Muscle of back (tissue), 11 donors: ENCODE data around the gene FPR1. TPM values are rescaled to one million over a fixed set of nuclear protein-coding genes. Genes with fewer than 3 reads are reported as not detected.
"Not testable (repeated sequence)": the region's sequence is repeated elsewhere in the genome, so short reads cannot be mapped to it uniquely, and the experiment has no call there.

Source experiments
- DNase-seq, 3 donors: peaks; one replicate each; pipeline versions ENCODE4 v3.0.0 to v3.0.0-alpha.2; 2013
- polyA plus RNA-seq, 10 donors: library from polyadenylated mRNA; unstranded; fragments of 120-200 nt; gene quantifications; one replicate each; pipeline ENCODE4 v1.2.1, GENCODE V29; 2013; ENCODE audit not compliant: insufficient read length in 10 of 10

Gene FPR1
- polyA plus RNA-seq, 10 donors = 0.88 to 2.6 (median 1.7) TPM

GRCh38 chr19:51738523-51738922 is 13.2 kb downstream of the FPR1 start:
- not testable (repeated sequence) for DNase-seq

- no peak for DNase-seq
Observed at GRCh38 chr19:51737924-51738323, 13.8 kb downstream of the FPR1 start.

- DNase-seq = no peak
Observed at GRCh38 chr19:51737389-51737788, 14.3 kb downstream of the FPR1 start.

GRCh38 chr19:51735759-51736449 is 15.8 kb downstream of the FPR1 start:
- DNase-seq = peak in 2 of 3 donors; percentile 38 to 59

- no peak for DNase-seq
Observed at GRCh38 chr19:51733742-51734522, 17.7 kb downstream of the FPR1 start.

- DNase-seq = no peak
Observed at GRCh38 chr19:51729781-51730180, 21.9 kb downstream of the FPR1 start.

- no peak for DNase-seq
Observed at GRCh38 chr19:51727349-51727880, 24.3 kb downstream of the FPR1 start.

GRCh38 chr19:51726049-51726448 is 25.6 kb downstream of the FPR1 start:
- peak; percentile 32 to 53 (median 51) for DNase-seq

GRCh38 chr19:51724543-51724942 is 27.1 kb downstream of the FPR1 start:
- peak in 2 of 3 donors; percentile 44 to 65 for DNase-seq

GRCh38 chr19:51722492-51722891 is 29.2 kb downstream of the FPR1 start:
- DNase-seq = no peak

GRCh38 chr19:51721905-51722304 is 29.8 kb downstream of the FPR1 start:
- DNase-seq = no peak

GRCh38 chr19:51719251-51719988 is 32.3 kb downstream of the FPR1 start:
- no peak for DNase-seq

GRCh38 chr19:51716925-51717324 is 34.8 kb downstream of the FPR1 start:
- no peak for DNase-seq

- DNase-seq = no peak
Observed at GRCh38 chr19:51715850-51716249, 35.8 kb downstream of the FPR1 start.

- no peak for DNase-seq
Observed at GRCh38 chr19:51714848-51715247, 36.8 kb downstream of the FPR1 start.

- DNase-seq = no peak
Observed at GRCh38 chr19:51713319-51714285, 38.1 kb downstream of the FPR1 start.

- DNase-seq = no peak
Observed at GRCh38 chr19:51712461-51713081, 39.1 kb downstream of the FPR1 start.

GRCh38 chr19:51711702-51712101 is 40.0 kb downstream of the FPR1 start:
- no peak for DNase-seq

GRCh38 chr19:51710163-51710562 is 41.5 kb downstream of the FPR1 start:
- no peak for DNase-seq

GRCh38 chr19:51709575-51709974 is 42.1 kb downstream of the FPR1 start:
- no peak for DNase-seq

- no peak for DNase-seq
Observed at GRCh38 chr19:51708811-51709210, 42.9 kb downstream of the FPR1 start.
